ENCODE data around the gene SNAPC4. TPM values are rescaled to one million over a fixed set of nuclear protein-coding genes. Genes with fewer than 3 reads are reported as not detected.

The SNAPC4 gene
- 10 to 100 TPM in 1 of 2 experiments, 1 to 10 TPM in 1; 9.4 to 10.8 TPM for total RNA-seq

- peaks cover 57% of the 10 kb centered on the region for H3K4me1 Mint-ChIP-seq
- ChIA-PET POLR2A (no interaction called here), CTCF (interaction anchor here (0.6 to 7.1 kb wide), 12 partner anchors 8 to 327 kb away, joined by 3 to 40 read pairs (median 4); partner anchors contain the start of gene DNLZ)
- H3K36me3 Mint-ChIP-seq (ENCODE audit: low read depth): peaks cover 28% of the 10 kb centered on the region
- H3K27me3 Mint-ChIP-seq: no peaks in the 10 kb centered on the region
- peak; percentile 86 for DNase-seq
- H3K4me3 Mint-ChIP-seq: peak within 1 kb of the TSS; percentile 80
- H3K27ac Mint-ChIP-seq: peak within 1 kb of the TSS; percentile 86
- H3K9me3 Mint-ChIP-seq: no peaks in the 10 kb centered on the region
Observed at GRCh38 chr9:136400038-136400834, at the start of gene SNAPC4. SNAPC4 (minus strand) TSS chr9:136400170; CDS start chr9:136398428, 1,742 bp downstream.

GRCh38 chr9:136448655-136449054, 48.7 kb upstream of the SNAPC4 start:
- POLR2A ChIA-PET: no interaction called here
- peaks cover 45% of the 10 kb centered on the region for H3K36me3 Mint-ChIP-seq (ENCODE audit: low read depth)
- H3K4me1 Mint-ChIP-seq: no peaks in the 10 kb centered on the region

GRCh38 chr9:136447173-136447778, 47.3 kb upstream of the SNAPC4 start:
- Mint-ChIP-seq H3K36me3 (ENCODE audit: low read depth) (peaks cover 46% of the 10 kb centered on the region), H3K9me3 (no peaks in the 10 kb centered on the region), H3K4me3 (no peak overlapping the region), H3K27me3 (no peaks in the 10 kb centered on the region), H3K27ac (no peak overlapping the region), H3K4me1 (no peaks in the 10 kb centered on the region)
- POLR2A ChIA-PET: no interaction called here
- no peak for DNase-seq
- CTCF ChIA-PET: no interaction called here

More at GRCh38 chr9:136448655-136449054, 48.7 kb upstream of the SNAPC4 start:
- no peaks in the 10 kb centered on the region for H3K27me3 Mint-ChIP-seq
- no peak for DNase-seq
- no peak overlapping the region for H3K27ac Mint-ChIP-seq
- H3K4me3 Mint-ChIP-seq: no peak overlapping the region
- CTCF ChIA-PET: interaction anchor here (1.4 kb wide), 1 partner anchor 24 kb away, joined by 3 read pairs; no protein-coding TSS in a partner anchor
- H3K9me3 Mint-ChIP-seq: no peaks in the 10 kb centered on the region

GRCh38 chr9:136445799-136446198, 45.8 kb upstream of the SNAPC4 start:
- POLR2A ChIA-PET: no interaction called here
- no peaks in the 10 kb centered on the region for H3K27me3 Mint-ChIP-seq
- H3K9me3 Mint-ChIP-seq: no peaks in the 10 kb centered on the region

GRCh38 chr9:136444102-136444501, 44.1 kb upstream of the SNAPC4 start:
- no peak for DNase-seq
- H3K36me3 Mint-ChIP-seq (ENCODE audit: low read depth): peaks cover 33% of the 10 kb centered on the region
- peaks cover 4% of the 10 kb centered on the region for H3K4me1 Mint-ChIP-seq
- ChIA-PET POLR2A (no interaction called here), CTCF (interaction anchor here (1.3 to 2.6 kb wide), 2 partner anchors 9 to 41 kb away, joined by 3 to 8 read pairs; no protein-coding TSS in a partner anchor)
- H3K27ac Mint-ChIP-seq: no peak overlapping the region
- H3K4me3 Mint-ChIP-seq: no peak overlapping the region
- no peaks in the 10 kb centered on the region for H3K27me3 Mint-ChIP-seq
- no peaks in the 10 kb centered on the region for H3K9me3 Mint-ChIP-seq

More at GRCh38 chr9:136445799-136446198, 45.8 kb upstream of the SNAPC4 start:
- CTCF ChIA-PET: interaction anchor here (0.6 to 2.6 kb wide), 6 partner anchors 16 to 282 kb away, joined by 3 to 8 read pairs (median 3); no protein-coding TSS in a partner anchor
- Mint-ChIP-seq H3K4me3 (no peak overlapping the region), H3K27ac (no peak overlapping the region), H3K4me1 (no peaks in the 10 kb centered on the region), H3K36me3 (ENCODE audit: low read depth) (peaks cover 41% of the 10 kb centered on the region)
- DNase-seq: no peak

GRCh38 chr9:136443687-136444086, 43.7 kb upstream of the SNAPC4 start:
- ChIA-PET CTCF (interaction anchor here (1.3 to 2.6 kb wide), 3 partner anchors 8 to 43 kb away, joined by 3 to 8 read pairs (median 4); no protein-coding TSS in a partner anchor), POLR2A (no interaction called here)
- no peak overlapping the region for H3K4me3 Mint-ChIP-seq
- peaks cover 4% of the 10 kb centered on the region for H3K4me1 Mint-ChIP-seq
- peaks cover 33% of the 10 kb centered on the region for H3K36me3 Mint-ChIP-seq (ENCODE audit: low read depth)
- H3K27me3 Mint-ChIP-seq: no peaks in the 10 kb centered on the region
- DNase-seq: no peak
- no peak overlapping the region for H3K27ac Mint-ChIP-seq
- H3K9me3 Mint-ChIP-seq: no peaks in the 10 kb centered on the region

- Mint-ChIP-seq H3K27me3 (no peaks in the 10 kb centered on the region), H3K36me3 (ENCODE audit: low read depth) (peaks cover 32% of the 10 kb centered on the region), H3K4me1 (peaks cover 8% of the 10 kb centered on the region), H3K4me3 (no peak overlapping the region), H3K9me3 (no peaks in the 10 kb centered on the region), H3K27ac (no peak overlapping the region)
- POLR2A ChIA-PET: no interaction called here
- CTCF ChIA-PET: interaction anchor here (1.1 to 2.6 kb wide), 4 partner anchors 8 to 42 kb away, joined by 3 to 8 read pairs (median 4); no protein-coding TSS in a partner anchor
- DNase-seq: no peak
Observed at GRCh38 chr9:136443087-136443486, 43.1 kb upstream of the SNAPC4 start.

GRCh38 chr9:136442265-136442664, 42.3 kb upstream of the SNAPC4 start:
- ChIA-PET POLR2A (no interaction called here), CTCF (interaction anchor here (1.1 to 1.4 kb wide), 2 partner anchors 18 to 42 kb away, joined by 3 to 4 read pairs; no protein-coding TSS in a partner anchor)
- Mint-ChIP-seq H3K9me3 (no peaks in the 10 kb centered on the region), H3K36me3 (ENCODE audit: low read depth) (peaks cover 25% of the 10 kb centered on the region), H3K4me3 (no peak overlapping the region), H3K4me1 (peaks cover 15% of the 10 kb centered on the region), H3K27ac (no peak overlapping the region), H3K27me3 (no peaks in the 10 kb centered on the region)
- DNase-seq: no peak

GRCh38 chr9:136441681-136442245, 41.8 kb upstream of the SNAPC4 start:
- Mint-ChIP-seq H3K4me3 (no peak overlapping the region), H3K9me3 (no peaks in the 10 kb centered on the region), H3K4me1 (peaks cover 20% of the 10 kb centered on the region), H3K27me3 (no peaks in the 10 kb centered on the region), H3K27ac (peak overlapping the region; percentile 4), H3K36me3 (ENCODE audit: low read depth) (peaks cover 22% of the 10 kb centered on the region)
- POLR2A ChIA-PET: no interaction called here
- CTCF ChIA-PET: no interaction called here
- DNase-seq: no peak

- Mint-ChIP-seq H3K9me3 (no peaks in the 10 kb centered on the region), H3K36me3 (ENCODE audit: low read depth) (peaks cover 19% of the 10 kb centered on the region), H3K4me3 (no peak overlapping the region), H3K27ac (peak overlapping the region; percentile 4), H3K27me3 (no peaks in the 10 kb centered on the region), H3K4me1 (peaks cover 24% of the 10 kb centered on the region)
- ChIA-PET CTCF (interaction anchor here (1.1 to 1.3 kb wide), 2 partner anchors 36 to 47 kb away, joined by 3 read pairs; no protein-coding TSS in a partner anchor), POLR2A (no interaction called here)
- no peak for DNase-seq
Observed at GRCh38 chr9:136441191-136441680, 41.3 kb upstream of the SNAPC4 start.

- ChIA-PET CTCF (interaction anchor here (0.9 to 1.3 kb wide), 3 partner anchors 19 to 48 kb away, joined by 3 read pairs; no protein-coding TSS in a partner anchor), POLR2A (interaction anchor here (0.7 kb wide), 1 partner anchor 472 kb away, joined by 3 read pairs; no protein-coding TSS in a partner anchor)
- H3K4me1 Mint-ChIP-seq: peaks cover 26% of the 10 kb centered on the region
- DNase-seq: peak; percentile 78
- no peaks in the 10 kb centered on the region for H3K9me3 Mint-ChIP-seq
- H3K4me3 Mint-ChIP-seq: peak within 1 kb of the TSS; percentile 82
- H3K36me3 Mint-ChIP-seq (ENCODE audit: low read depth): peaks cover 17% of the 10 kb centered on the region
- no peaks in the 10 kb centered on the region for H3K27me3 Mint-ChIP-seq
- H3K27ac Mint-ChIP-seq: peak within 1 kb of the TSS; percentile 19
Observed at GRCh38 chr9:136439481-136440408, 39.8 kb upstream of the SNAPC4 start, which contains the start of gene INPP5E. INPP5E (minus strand) TSS chr9:136439845; CDS start chr9:136439419, 426 bp downstream.

All from activated CD4-positive, alpha-beta T cell treated with anti-CD3 and anti-CD28 coated beads, Interleukin-2, amount 10 ng/mL, durations not matched to agents 7 days and 5 days (primary cell).